Stomach (tissue), 4 donors: ENCODE measurements around the gene RPS25.
"Not testable (repeated sequence)": the region's sequence is repeated elsewhere in the genome, so short reads cannot be mapped to it uniquely, and the experiment has no call there.

ENCODE experiments used
- CTCF ChIP-seq, 7 experiments: fragments of 450-650 bp in 4 of 7; fragments of 200-600 bp in 3 of 7; sonication (generic) in 3 of 7; IDR thresholded peaks; one replicate each; pipeline ENCODE4 v1.5.1; 2016 to 2019; ENCODE audit warnings: antibody characterized with exemption in 7 of 7, control low read depth in 2 of 7, mild to moderate bottlenecking in 1 of 7
- POLR2A ChIP-seq, 4 donors: fragments of 450-650 bp; IDR thresholded peaks; one replicate each; pipeline ENCODE4 v1.6.1; 2016; ENCODE audit warnings: antibody characterized with exemption in 4 of 4, control low read depth in 2 of 4, mild to moderate bottlenecking in 1 of 4, moderate library complexity in 1 of 4
- POLR2AphosphoS5 ChIP-seq, 3 donors: sonication (generic); formaldehyde crosslinking; IDR thresholded peaks; one replicate each; pipeline ENCODE4 v1.6.1; 2016; ENCODE audit warnings: antibody characterized with exemption in 3 of 3

- TF ChIP-seq CTCF, POLR2AphosphoS5, POLR2A (IDR thresholded peaks at IDR 0.05): not testable (repeated sequence)
These were observed 48.6 kb downstream of the RPS25 start for GRCh38 chr11:118969508-118969907.
